HG02840 (cell line): Measurements from ENCODE around the gene KCNG4.
"Not testable (repeated sequence)": the region's sequence is repeated elsewhere in the genome, so short reads cannot be mapped to it uniquely, and the experiment has no call there.

Source experiments
- ATAC-seq: cut with Tn5 transposase; IDR thresholded peaks from one replicate; pipeline ENCODE4 v1.9.1; 2021; ENCODE audit warnings: mild to moderate bottlenecking, moderate library complexity, moderate number of reproducible peaks; ENCODE audit not compliant: unreplicated experiment, low FRiP score

KCNG4 gene

DNA sequence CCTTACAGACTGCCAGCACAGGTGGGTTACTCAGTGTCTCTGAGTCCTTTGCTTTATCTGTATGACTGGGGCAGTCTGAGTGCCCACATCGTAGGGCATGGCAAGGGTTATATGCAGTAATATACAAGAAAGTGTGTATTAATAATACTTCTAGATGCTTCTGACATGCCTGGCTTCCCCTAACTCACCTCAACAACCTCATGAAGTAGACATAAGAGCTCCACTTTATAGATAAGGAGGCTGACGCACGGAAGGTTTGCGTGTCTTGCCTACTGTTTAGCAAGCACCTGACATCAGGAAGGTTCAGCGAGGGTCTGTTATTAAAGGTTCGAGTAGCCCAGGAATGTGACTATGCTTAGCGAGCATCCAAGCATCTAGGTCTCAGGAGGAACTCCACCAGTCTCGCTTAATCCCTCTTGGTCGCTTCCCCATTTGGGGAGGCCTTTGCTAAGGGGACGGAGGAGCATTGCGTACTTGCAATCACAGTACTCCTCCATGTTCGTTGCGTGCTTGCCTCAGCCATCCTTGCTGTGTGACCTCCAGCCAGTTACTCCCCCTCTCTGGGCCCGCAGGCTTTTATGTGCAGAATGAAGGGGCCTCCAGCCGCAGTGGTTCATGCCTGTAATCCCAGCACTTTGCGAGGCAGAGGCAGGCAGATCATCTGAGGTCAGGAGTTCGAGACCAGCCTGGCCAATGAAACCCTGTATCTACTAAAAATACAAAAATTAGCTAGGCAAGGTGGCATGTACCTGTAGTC is 1.6 kb downstream of the KCNG4 start:
- no peak for ATAC-seq

DNA sequence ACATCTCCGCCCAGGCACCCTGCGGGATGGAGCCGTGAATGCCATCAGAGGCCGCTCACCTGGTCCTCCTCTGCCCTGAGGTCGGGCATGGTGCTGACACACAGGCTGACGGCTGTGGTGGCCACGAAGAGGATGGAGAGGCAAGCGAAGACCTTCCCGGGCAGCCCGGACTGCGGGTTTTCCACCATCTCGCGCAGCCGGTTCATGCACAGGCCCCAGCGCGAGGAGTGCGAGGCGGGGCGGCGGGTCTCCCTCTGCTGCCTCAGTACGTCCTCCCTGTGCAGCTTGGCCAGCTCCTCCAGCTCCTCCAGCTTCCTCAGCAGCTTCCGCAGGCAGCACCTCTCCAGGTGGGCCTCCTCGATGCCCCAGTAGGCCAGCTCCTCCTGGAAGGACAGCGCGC is 3.1 kb downstream of the KCNG4 start:
- ATAC-seq = no peak

DNA sequence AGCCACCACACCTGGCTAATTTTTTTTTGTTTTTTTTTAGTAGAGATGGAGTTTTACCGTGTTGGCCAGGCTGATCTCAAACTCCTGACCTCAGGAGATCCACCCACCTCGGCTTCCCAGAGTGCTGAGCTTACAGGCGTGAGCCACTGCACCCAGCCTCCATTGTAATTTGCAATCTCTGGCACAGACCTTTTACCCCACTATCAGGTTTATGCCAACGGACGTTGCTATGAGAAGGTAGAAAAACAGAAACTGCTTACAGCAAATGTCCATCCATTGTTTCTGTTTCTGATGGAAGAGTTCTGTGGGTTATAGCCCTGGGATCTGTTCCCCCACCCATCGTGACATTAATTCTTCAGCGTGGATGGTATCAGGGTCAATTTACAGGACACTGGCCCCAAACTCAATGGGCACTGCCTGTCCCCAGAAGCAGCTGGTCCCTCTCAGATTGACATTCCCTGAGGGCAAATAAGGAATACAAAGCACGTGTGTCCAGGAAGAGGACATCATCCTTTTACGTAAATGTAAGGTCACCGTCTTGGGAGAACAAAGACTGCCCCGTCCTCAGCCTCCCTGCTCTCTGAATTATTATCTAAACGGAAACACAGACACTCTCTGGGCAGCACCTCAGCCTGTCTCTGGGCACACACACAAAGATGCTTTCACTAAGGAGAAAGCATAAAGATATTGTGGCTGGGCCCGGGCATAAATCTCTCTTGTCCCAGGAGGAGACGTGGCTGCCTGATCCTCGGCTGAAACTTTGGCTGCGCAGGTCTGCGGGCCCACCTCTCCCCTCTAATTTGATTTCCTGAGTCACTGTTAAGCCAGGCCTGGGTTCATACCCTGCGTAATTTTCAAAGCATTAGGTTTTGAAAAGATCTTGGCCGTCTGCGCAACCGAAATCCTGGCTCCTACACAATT is 5.2 kb downstream of the KCNG4 start:
- no peak for ATAC-seq

GRCh38 chr16:84233748-84234147 is 6.1 kb downstream of the KCNG4 start:
- no peak for ATAC-seq

GRCh38 chr16:84232969-84233368 is 6.8 kb downstream of the KCNG4 start:
- ATAC-seq = no peak

GRCh38 chr16:84232060-84232459 is 7.8 kb downstream of the KCNG4 start:
- no peak for ATAC-seq

- no peak for ATAC-seq
These were observed 10.3 kb downstream of the KCNG4 start for GRCh38 chr16:84229471-84229870.

GRCh38 chr16:84228256-84228838 is 11.5 kb downstream of the KCNG4 start:
- no peak for ATAC-seq

GRCh38 chr16:84227548-84227947 is 12.3 kb downstream of the KCNG4 start:
- no peak for ATAC-seq

DNA sequence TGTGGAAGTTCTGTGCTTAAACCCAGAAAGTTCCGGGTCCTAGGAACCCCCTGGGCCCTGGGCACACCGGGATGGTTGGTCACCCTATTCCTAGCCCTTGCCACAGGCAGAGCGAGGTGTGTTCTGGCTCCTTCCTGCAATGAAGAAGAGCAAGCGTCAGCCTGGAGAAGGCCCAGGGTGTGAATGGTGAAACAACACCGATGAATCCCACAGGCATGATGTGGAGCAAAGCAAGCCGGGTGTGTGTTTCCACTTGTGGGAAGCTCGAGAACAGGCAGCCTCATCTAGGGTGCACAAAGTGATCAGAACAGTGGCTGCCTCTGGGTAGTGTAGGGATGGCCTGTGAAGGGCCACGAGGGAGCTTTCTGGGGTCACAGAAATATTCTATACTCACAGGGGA is 13.8 kb downstream of the KCNG4 start:
- no peak for ATAC-seq

DNA sequence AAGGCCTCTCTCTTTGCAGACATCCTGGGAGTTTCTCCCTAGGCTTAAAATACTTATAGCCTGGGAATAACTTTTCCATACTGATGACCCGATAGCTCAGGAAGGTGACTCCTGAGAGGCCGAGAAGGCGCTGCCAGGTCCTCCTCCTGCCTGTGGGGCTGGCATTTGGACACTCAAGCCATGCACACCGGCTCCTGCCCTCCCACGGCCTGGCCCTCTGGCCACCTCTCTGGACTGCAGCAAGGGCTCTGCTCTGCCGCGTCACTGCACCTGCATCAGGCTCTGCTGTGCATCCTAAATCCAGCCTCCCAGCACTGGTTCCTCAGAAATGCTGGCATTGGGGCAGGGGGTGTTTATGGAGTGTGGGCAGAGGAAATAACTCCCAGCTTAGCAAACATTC is 14.2 kb downstream of the KCNG4 start:
- no peak for ATAC-seq

DNA sequence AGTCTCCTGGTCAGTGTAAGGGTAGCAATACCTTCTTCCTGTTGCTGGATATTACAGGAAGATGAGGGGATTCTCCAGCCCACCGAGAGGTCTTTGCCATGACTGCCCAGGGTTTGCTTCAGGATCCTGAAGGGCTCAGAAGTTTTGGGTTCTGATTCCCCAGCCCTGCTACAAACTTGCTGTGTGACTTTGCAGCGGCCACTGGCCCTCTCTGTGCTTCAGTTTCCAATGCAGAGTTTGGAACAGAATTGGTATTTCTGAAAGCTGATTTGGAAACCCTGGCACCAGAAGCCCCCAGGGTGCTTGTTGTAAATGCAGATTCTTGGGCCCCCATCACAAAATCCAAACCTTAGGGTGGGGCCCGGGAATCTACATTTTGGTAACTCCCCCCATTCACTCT is 14.7 kb downstream of the KCNG4 start:
- ATAC-seq = no peak

DNA sequence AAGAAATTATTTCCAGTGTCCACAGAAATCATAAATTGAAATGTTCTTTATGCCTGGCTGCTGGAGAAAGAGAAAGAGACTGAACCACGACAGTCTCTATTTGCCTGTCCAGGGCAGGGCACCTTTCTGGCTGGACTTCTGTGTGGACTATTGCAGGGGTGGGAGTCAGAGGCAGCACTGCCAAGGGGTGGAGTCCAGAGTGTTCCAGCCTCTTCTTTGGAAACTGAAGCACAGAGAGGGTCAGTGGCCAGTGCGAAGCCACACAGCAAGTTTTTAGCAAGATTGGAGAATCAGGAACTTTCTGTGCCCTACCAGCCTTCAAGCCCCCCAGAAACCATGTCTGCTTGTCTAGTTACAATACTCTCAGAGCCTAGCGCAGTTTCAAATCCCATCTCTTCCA is 15.3 kb downstream of the KCNG4 start:
- ATAC-seq = no peak

- no peak for ATAC-seq
These were observed 16.4 kb downstream of the KCNG4 start for GRCh38 chr16:84223456-84223855.

- no peak for ATAC-seq
These were observed 19.0 kb downstream of the KCNG4 start for GRCh38 chr16:84220851-84221250.

GRCh38 chr16:84218956-84219355 is 20.9 kb downstream of the KCNG4 start:
- no peak for ATAC-seq

- no peak for ATAC-seq
These were observed 21.5 kb downstream of the KCNG4 start for GRCh38 chr16:84218176-84218823.

- ATAC-seq = not testable (repeated sequence)
These were observed 23.7 kb downstream of the KCNG4 start for GRCh38 chr16:84216144-84216543.

DNA sequence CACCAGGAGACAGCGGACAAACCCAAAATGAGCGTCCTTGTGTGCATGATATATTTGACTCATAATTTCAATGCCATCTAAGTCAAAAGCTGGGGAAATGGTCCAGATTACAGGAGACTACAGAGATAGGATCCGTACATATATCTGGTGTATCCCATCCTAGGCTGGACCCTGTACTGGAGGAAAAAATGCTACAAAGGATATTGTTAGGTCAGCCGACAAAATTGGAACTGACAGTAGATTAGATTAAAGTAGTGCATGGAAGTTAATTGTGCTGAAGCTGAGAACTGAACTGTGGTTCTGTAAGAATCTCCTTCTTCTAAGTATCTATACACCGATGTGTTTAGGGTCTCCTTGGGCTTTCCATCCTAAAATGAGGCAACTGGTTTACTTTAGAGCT is 24.3 kb downstream of the KCNG4 start:
- ATAC-seq = no peak

DNA sequence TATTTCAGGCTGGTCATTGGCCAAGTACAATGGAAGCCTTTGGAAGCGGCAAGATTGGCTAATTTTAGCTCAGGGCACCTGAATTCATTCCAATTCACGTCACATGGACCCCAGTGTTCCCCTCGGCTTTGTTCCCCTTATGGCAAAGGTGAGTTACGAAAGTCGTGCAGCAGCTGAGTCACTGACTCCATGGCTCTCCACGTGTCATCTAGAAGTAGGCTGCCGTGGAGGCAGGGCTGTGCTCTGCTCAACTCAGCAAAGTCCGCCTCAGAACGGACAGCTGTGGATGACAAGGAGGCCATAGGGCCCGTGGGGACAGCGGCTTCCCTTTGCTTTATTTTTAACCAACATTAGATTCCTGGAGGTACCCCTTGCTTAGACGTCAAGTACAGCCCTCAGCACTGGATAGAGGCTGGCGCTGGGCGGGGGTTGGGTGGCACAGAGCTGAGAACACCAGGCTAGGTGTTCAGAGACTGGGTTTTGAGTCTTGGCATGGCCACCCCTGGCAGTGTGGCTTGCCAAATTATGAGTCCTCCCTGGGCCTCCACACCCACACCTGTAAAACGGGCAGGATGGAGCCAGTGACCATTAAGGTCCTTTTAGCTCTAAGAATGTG is 25.3 kb downstream of the KCNG4 start:
- ATAC-seq = no peak
